Mammary epithelial cell (primary cell): ENCODE measurements around the gene TPD52L2.

Source experiments
- EZH2 ChIP-seq: IDR thresholded peaks from 2 replicates; pipeline ENCODE4 v1.6.1; 2012; ENCODE audit warnings: low read length, inconsistent platforms, borderline replicate concordance
- TF ChIP-seq, protein P1 (sequence below), 2 donors: IDR thresholded peaks in 1 of 2; conservative IDR thresholded peaks in 1 of 2; 2 replicates each; pipeline ENCODE4 v1.5.1; 2011 to 2012; ENCODE audit warnings: inconsistent platforms in 2 of 2, low read length in 2 of 2, mild to moderate bottlenecking in 2 of 2, control low read depth in 1 of 2, low read depth in 1 of 2; ENCODE audit not compliant: insufficient read depth in 1 of 2; ENCODE audit errors: extremely low read depth in 1 of 2

DNA sequence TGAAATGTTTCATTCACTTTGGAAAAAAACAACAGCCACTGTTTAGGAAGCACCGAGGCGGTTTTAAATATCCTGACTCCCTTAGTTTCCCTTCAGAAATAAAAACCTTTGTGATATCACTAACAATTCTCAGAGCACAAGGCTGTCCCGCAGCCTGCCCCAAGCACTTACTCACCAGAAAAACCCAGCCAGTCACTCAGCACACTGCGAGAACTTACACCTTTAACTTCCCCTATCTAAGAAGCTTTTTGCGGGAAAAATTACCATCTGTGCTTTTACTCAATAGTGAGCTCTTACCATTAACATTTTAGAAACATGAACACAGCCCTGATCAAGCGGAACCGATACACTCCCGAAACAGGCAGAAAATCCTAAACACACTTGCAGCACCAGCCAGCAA is 43.3 kb upstream of the TPD52L2 start:
- TF ChIP-seq, protein P1, sequence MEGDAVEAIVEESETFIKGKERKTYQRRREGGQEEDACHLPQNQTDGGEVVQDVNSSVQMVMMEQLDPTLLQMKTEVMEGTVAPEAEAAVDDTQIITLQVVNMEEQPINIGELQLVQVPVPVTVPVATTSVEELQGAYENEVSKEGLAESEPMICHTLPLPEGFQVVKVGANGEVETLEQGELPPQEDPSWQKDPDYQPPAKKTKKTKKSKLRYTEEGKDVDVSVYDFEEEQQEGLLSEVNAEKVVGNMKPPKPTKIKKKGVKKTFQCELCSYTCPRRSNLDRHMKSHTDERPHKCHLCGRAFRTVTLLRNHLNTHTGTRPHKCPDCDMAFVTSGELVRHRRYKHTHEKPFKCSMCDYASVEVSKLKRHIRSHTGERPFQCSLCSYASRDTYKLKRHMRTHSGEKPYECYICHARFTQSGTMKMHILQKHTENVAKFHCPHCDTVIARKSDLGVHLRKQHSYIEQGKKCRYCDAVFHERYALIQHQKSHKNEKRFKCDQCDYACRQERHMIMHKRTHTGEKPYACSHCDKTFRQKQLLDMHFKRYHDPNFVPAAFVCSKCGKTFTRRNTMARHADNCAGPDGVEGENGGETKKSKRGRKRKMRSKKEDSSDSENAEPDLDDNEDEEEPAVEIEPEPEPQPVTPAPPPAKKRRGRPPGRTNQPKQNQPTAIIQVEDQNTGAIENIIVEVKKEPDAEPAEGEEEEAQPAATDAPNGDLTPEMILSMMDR (conservative IDR thresholded peaks at IDR 0.05 in 1 of 2, IDR thresholded peaks at IDR 0.05 in 1 of 2; ENCODE audit: extremely low read depth in 1 of 2, insufficient read depth in 1 of 2, low read depth in 1 of 2, low read length in 2 of 2): no peak
- no peak for TF ChIP-seq EZH2
